Measurements from ENCODE around the gene CXXC5. TPM values are rescaled to one million over a fixed set of nuclear protein-coding genes. Genes with fewer than 3 reads are reported as not detected.

CXXC5 gene
- total and polyA plus RNA-seq, 9 of the 15 experiments (the other 6 are each of a cell fraction or from before 2014, with no cell fraction given): 1.9 to 123 (median 45.8) TPM

DNA sequence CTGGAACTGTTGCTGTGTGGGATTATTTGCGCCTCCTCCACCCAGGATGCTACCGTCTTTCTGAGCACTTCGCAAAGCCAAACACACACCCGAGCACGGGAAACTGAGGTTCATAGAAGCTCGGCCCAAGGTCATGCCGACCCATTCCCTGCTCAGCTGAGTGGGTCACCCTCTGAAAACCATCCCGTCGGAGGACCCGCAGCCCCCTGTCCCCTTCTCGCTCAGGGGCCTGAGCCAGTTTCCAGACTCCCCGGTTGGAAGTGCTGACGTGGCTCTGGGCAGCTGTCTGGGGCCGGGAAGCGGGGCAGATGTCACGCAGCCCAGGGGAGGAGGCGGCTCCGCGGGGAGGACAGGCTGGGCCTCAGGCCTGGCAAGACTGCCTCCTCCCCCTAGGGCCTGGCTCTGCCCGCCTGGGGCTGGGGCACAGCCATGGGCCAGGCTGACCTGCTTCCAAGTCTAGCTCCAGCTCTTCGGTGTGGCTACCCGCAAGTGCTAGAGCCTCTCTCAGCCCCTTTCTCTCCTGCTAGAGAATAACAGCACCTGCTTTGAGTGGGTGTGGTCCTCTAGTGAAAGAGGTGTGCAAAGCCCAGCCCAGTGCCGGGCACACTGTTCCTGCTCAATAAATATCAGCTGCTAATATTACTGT lies 9.9 kb upstream of the CXXC5 start (continued):
- TF ChIP-seq U2AF2 (optimal IDR thresholded peaks at IDR 0.05; ENCODE audit: low read depth, low read length) (no peak), ZNF217 (CRISPR knock-in tag; IDR thresholded peaks at IDR 0.05) (no peak), JUN (IDR thresholded peaks at IDR 0.05; ENCODE audit: borderline replicate concordance, low read depth, low read length) (no peak), JUN (CRISPR knock-in tag; IDR thresholded peaks at IDR 0.05; ENCODE audit: borderline replicate concordance) (no peak), COPS2 (conservative IDR thresholded peaks at IDR 0.05) (no peak), ZNF57 (CRISPR knock-in tag; IDR thresholded peaks at IDR 0.05) (no peak), POLR2B (IDR thresholded peaks at IDR 0.05; ENCODE audit: low read depth, partially characterized antibody) (no peak), GATAD2A (IDR thresholded peaks at IDR 0.05) (no peak; the same call in 1 of the 2 replicates), BRD9 (IDR thresholded peaks at IDR 0.05; ENCODE audit: low read depth, partially characterized antibody) (no peak), ZNF696 (CRISPR knock-in tag; conservative IDR thresholded peaks at IDR 0.05) (no peak), BRF1 (IDR thresholded peaks at IDR 0.05; ENCODE audit: borderline replicate concordance, extremely low read depth, insufficient read length) (no peak), GATA2 (CRISPR knock-in tag; IDR thresholded peaks at IDR 0.05) (no peak), DNMT1 (IDR thresholded peaks at IDR 0.05) (no peak), MTA3 (IDR thresholded peaks at IDR 0.05; ENCODE audit: borderline replicate concordance) (no peak), ZBTB1 (CRISPR knock-in tag; IDR thresholded peaks at IDR 0.05; ENCODE audit: borderline replicate concordance, low read depth) (no peak), CBFA2T2 (conservative IDR thresholded peaks at IDR 0.05) (no peak), GABPB2 (CRISPR knock-in tag; conservative IDR thresholded peaks at IDR 0.05) (no peak), SMAD1 (IDR thresholded peaks at IDR 0.05; ENCODE audit: low read depth, low read length, partially characterized antibody) (no peak)
- TF ChIP-seq, protein P1, sequence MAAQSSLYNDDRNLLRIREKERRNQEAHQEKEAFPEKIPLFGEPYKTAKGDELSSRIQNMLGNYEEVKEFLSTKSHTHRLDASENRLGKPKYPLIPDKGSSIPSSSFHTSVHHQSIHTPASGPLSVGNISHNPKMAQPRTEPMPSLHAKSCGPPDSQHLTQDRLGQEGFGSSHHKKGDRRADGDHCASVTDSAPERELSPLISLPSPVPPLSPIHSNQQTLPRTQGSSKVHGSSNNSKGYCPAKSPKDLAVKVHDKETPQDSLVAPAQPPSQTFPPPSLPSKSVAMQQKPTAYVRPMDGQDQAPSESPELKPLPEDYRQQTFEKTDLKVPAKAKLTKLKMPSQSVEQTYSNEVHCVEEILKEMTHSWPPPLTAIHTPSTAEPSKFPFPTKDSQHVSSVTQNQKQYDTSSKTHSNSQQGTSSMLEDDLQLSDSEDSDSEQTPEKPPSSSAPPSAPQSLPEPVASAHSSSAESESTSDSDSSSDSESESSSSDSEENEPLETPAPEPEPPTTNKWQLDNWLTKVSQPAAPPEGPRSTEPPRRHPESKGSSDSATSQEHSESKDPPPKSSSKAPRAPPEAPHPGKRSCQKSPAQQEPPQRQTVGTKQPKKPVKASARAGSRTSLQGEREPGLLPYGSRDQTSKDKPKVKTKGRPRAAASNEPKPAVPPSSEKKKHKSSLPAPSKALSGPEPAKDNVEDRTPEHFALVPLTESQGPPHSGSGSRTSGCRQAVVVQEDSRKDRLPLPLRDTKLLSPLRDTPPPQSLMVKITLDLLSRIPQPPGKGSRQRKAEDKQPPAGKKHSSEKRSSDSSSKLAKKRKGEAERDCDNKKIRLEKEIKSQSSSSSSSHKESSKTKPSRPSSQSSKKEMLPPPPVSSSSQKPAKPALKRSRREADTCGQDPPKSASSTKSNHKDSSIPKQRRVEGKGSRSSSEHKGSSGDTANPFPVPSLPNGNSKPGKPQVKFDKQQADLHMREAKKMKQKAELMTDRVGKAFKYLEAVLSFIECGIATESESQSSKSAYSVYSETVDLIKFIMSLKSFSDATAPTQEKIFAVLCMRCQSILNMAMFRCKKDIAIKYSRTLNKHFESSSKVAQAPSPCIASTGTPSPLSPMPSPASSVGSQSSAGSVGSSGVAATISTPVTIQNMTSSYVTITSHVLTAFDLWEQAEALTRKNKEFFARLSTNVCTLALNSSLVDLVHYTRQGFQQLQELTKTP (IDR thresholded peaks at IDR 0.05; ENCODE audit: low read depth in 1 of 2, partially characterized antibody in 2 of 2): peak in 1 of 2 experiments; percentile 15
- TF ChIP-seq, protein P2, sequence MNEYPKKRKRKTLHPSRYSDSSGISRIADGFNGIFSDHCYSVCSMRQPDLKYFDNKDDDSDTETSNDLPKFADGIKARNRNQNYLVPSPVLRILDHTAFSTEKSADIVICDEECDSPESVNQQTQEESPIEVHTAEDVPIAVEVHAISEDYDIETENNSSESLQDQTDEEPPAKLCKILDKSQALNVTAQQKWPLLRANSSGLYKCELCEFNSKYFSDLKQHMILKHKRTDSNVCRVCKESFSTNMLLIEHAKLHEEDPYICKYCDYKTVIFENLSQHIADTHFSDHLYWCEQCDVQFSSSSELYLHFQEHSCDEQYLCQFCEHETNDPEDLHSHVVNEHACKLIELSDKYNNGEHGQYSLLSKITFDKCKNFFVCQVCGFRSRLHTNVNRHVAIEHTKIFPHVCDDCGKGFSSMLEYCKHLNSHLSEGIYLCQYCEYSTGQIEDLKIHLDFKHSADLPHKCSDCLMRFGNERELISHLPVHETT (CRISPR knock-in tag; conservative IDR thresholded peaks at IDR 0.05 in 1 of 2, IDR thresholded peaks at IDR 0.05 in 1 of 2): no peak; a peak in 1 of 4 replicates
- TF ChIP-seq, protein P3, sequence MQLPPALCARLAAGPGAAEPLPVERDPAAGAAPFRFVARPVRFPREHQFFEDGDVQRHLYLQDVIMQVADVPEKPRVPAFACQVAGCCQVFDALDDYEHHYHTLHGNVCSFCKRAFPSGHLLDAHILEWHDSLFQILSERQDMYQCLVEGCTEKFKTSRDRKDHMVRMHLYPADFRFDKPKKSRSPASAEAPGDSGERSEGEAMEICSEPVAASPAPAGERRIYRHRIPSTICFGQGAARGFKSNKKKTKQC (CRISPR knock-in tag; IDR thresholded peaks at IDR 0.05): no peak
- TF ChIP-seq, protein P4, sequence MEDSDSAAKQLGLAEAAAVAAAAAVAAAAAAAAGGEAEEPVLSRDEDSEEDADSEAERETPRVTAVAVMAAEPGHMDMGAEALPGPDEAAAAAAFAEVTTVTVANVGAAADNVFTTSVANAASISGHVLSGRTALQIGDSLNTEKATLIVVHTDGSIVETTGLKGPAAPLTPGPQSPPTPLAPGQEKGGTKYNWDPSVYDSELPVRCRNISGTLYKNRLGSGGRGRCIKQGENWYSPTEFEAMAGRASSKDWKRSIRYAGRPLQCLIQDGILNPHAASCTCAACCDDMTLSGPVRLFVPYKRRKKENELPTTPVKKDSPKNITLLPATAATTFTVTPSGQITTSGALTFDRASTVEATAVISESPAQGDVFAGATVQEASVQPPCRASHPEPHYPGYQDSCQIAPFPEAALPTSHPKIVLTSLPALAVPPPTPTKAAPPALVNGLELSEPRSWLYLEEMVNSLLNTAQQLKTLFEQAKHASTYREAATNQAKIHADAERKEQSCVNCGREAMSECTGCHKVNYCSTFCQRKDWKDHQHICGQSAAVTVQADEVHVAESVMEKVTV (CRISPR knock-in tag; IDR thresholded peaks at IDR 0.05): no peak

All from K562 (cell line).